ENCODE data around the gene NCAM2.

NCAM2 gene

DNA sequence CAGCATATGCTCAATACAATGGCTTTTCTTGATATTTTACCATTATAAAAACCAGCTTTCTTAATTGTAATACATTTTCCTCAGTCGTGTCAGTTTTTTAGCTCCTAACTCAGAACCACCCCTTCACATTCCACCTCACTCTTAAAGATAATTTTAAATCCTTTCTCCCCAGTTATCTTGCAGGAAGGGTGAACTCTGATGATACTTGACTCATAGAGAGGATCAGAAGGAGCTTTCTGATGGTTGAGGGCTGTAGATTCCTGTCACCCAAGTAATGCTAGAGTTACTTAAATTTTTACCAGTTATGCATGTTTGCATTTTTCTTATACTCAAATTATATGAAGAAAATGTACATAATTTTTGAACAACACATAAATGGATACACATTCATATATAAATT lies 233.7 kb downstream of the NCAM2 start:
- no peak for DNase-seq

- peak in 1 of 2 donors; percentile 5 for DNase-seq
Observed at GRCh38 chr21:21232320-21232719, 234.1 kb downstream of the NCAM2 start.

- DNase-seq = no peak
Observed at GRCh38 chr21:21233051-21233450, 234.8 kb downstream of the NCAM2 start.

GRCh38 chr21:21236996-21237395 lies 238.8 kb downstream of the NCAM2 start:
- no peak for DNase-seq

- no peak for DNase-seq
Observed at GRCh38 chr21:21238629-21239400, 240.6 kb downstream of the NCAM2 start.

GRCh38 chr21:21241391-21241790 lies 243.2 kb downstream of the NCAM2 start:
- DNase-seq = no peak

DNA sequence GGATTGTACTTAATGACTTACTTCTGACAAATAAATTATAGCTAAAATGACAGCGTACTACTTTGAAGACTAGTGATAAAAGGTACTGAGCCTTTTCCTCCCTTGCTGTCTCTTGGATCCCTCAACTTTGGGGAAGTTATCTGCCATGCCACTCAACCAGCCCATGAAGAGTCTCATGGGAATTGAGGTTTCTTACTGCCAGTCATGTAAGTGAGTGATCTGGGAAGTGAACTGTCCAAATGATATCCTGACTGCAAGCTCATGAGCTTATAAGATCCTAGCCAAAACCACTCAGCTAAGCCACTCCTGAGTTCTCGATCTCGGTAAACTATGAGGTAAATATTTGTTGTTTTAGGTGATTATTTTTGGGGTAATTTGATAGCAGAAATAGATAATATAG lies 247.8 kb downstream of the NCAM2 start:
- DNase-seq = no peak

- DNase-seq = no peak
Observed at GRCh38 chr21:21247424-21247823, 249.2 kb downstream of the NCAM2 start.

GRCh38 chr21:21262048-21262447 lies 263.8 kb downstream of the NCAM2 start:
- DNase-seq = no peak

GRCh38 chr21:21268061-21268471 lies 269.9 kb downstream of the NCAM2 start:
- no peak for DNase-seq

- DNase-seq = no peak
Observed at GRCh38 chr21:21268885-21269284, 270.7 kb downstream of the NCAM2 start.

GRCh38 chr21:21279193-21279901 lies 281.1 kb downstream of the NCAM2 start:
- no peak for DNase-seq

DNA sequence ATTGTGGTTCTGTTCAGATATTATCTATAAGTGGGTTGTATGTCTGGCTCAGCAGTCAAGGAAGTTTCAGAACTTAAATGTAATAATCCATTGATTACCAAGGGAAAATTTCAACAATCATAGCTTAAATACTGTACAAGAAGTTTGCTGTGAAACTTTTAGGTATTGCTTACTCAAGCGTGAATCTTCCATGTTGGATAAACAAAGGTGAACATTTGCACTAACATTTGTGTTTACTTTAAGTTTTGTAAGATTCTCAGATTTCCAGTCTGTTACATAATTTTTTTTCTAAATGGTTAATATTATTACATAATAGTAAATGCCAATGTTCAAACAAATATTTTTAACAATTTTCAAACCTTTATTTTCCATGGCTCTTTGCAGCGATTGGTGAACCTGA lies 285.6 kb downstream of the NCAM2 start:
- no peak for DNase-seq

- no peak for DNase-seq
Observed at GRCh38 chr21:21286170-21286798, 288.1 kb downstream of the NCAM2 start.

DNA sequence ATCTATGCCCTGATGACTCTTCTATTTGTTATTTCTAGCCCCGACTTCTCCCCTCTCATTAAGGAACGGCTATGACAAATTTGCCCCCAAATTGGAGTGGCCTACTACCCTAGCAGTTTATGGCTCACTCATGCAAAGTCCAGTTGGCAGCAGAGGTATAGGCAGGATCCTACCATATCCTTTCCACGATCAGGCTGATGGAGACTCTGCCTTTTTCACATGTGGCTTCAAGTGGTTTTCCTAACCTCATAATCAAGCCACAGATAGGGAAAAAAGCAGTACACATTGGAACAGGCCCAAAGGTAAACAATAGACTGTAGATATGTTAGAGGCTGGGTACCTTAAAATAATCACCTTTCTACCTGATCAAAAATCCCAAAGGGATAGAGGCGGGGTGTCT lies 292.5 kb downstream of the NCAM2 start:
- no peak for DNase-seq

DNA sequence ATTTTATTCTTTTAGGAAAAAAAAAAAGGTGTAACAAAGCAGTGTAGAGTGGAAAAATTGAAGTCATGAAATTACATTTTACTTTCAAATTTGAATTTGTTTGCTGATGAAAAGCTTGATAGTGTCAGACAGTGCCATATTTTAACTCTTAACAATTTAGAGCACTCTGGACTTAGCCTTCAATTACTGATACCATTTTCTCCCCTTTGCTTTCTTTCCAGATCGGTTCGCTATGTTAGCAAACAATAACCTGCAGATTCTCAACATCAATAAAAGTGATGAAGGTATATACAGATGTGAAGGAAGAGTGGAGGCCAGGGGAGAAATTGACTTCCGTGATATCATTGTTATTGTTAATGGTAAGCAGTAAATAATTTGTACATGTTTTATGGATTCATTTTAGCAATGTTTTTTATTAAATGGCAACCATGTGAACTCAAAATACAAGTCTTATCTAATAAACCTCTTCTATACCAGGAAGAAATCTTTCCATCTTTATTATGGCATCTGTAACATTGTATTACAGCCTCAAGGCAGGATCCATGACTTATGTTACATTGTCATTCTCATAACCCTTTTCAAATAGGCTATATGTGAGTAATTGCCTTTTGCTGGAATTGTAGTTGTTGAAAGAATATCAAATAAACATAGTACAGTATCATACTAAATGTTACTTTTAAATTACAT lies 293.8 kb downstream of the NCAM2 start:
- DNase-seq = no peak

DNA sequence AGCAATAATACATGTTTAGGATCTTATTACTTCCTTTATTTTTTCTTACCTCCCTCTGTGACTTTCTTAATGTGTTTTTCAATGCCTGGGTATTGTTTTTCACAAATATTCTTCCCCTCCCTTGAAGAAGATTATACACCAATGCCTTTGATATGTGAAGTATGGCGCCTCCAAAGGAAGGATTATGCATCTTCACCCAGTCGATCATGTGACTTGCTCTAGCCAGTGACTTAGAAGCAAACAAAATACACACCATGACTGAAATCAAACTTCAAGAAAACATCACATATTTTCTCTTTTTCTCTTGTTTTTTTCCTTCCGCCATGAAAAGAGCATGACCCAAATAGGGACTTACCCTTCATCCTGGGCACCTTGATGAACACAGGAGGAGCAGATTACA lies 297.1 kb downstream of the NCAM2 start:
- DNase-seq = no peak

DNA sequence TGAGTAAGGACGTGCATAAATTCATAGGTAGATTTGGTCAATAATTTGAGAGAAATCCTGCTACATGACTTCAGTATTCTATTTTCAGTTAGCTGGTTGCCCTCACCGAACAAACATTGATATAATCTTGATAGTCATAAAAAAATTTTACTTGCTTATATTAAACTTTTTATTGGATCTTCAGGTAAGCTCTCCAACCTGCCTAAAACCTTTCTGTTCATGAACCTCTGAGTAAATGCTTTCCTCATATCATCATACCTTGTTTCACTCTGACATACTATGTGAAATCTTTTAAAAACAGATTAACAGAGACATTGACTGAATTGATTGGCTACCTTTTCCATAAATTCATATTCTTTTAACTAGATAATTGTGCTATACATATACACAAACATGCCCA lies 299.0 kb downstream of the NCAM2 start:
- DNase-seq = no peak

DNA sequence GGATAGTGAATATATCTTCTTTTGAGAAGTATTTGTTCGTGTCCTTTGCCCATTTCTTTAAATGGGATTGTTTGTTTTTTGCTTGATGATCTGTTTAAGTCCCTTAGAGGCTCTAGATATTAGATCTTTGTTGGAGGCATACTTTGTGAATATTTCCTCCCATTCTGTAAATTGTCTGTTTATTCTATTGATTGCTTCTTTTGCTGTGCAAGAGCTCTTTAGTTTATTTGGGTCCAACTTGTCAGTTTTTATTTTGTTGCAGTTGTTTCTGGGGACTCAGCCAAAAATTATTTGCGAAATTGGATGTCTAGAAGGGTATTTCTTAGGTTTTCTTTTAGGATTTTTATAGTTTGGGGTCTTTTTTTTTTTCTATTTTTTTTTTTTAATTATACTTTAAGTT lies 302.8 kb downstream of the NCAM2 start:
- no peak for DNase-seq

DNA sequence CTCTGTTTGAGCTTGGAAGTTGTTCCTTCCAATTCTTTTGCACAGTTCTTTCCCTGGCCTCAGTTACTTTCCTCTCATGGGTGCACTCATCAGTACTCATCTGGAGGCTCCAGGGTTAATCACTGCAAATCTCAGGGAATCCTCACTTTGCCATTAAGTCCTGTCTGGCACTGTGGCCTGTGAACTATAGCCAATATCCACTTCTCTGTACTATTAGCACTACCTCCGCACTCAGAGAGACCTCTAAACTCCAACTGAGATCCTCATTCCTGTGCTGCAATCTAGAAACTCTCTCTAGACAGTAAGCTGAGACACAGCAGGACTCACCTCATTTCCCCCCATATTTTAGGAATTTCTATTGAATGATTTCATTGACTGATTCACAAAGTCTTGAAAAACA lies 311.3 kb downstream of the NCAM2 start:
- DNase-seq = no peak

GRCh38 chr21:21324297-21324696 lies 326.1 kb downstream of the NCAM2 start:
- DNase-seq = no peak

DNA sequence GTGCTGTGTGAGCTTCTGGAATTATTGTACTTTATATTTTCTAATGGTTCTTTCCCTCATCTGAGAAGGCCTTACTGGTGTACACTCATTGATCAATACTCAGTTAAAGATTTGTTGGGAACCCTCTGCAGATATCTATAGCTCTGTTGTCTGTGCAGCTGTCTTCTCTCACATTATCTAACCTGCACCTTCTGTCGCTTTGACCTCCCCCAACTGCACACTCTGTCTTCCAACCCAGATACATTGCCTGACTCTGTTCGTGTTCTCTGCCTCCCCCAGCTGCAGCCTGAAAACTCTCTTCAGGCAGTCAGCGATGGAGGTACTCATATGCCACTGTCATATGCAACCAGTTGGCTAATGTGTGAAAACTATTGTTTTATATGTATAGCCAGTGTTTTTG lies 334.3 kb downstream of the NCAM2 start:
- no peak for DNase-seq

DNA sequence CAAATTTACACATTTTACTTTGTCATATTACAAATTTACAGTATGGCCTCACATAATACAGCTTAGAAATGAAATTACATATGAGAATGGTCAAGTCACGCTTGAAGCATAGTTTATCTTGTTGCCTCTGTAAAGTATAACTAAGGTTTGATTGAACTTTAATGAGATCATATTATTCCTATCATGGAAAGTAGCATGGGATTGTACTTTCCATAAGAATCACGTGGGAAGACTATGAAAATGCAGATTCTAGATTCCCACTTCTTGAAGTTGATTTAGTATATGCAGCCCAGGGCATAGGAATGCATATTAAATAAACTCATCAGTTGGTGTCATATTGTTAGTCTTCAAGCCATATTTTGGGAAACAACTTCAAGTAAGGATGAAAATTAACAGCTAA lies 342.8 kb downstream of the NCAM2 start:
- DNase-seq = no peak

DNA sequence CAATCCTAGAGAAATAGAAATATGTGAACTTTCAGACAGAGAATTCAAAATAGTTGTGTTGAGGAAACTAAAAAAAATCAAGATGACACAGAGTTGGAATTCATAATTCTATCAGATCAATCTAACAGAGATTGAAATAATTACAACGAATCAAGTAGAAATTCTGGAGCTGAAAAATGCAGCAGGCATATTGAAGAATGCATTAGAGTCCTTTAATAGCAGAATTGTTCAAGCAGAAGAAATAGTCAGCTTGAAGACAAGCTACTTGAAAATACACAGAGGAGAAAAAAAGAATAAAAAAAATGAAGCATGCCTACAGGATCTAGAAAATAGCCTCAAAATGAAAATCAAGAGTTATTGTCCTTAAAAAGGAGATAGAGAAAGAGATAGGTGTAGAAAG lies 347.1 kb downstream of the NCAM2 start:
- DNase-seq = no peak
